ENCODE measurements around the gene RYR3.
A peak's percentile ranks its signal among the peaks of the same experiment; 100 is the strongest.

Gene RYR3

GRCh38 chr15:33662014-33662413 is 351.2 kb downstream of the RYR3 start:
- DNase-seq, result no peak

- DNase-seq, result no peak
Measured at GRCh38 chr15:33664947-33665346, 354.2 kb downstream of the RYR3 start.

GRCh38 chr15:33670567-33670966 is 359.8 kb downstream of the RYR3 start:
- no peak for DNase-seq

- no peak for DNase-seq
Measured at GRCh38 chr15:33671456-33671855, 360.7 kb downstream of the RYR3 start.

GRCh38 chr15:33675246-33675645 is 364.5 kb downstream of the RYR3 start:
- DNase-seq, result no peak

- no peak for DNase-seq
Measured at GRCh38 chr15:33677238-33677830, 366.6 kb downstream of the RYR3 start.

- no peak for DNase-seq
Measured at GRCh38 chr15:33678176-33678575, 367.4 kb downstream of the RYR3 start.

- no peak for DNase-seq
Measured at GRCh38 chr15:33678602-33679001, 367.8 kb downstream of the RYR3 start.

GRCh38 chr15:33679061-33679460 is 368.3 kb downstream of the RYR3 start:
- no peak for DNase-seq

GRCh38 chr15:33680336-33680735 is 369.6 kb downstream of the RYR3 start:
- no peak for DNase-seq

GRCh38 chr15:33693166-33693800 is 382.5 kb downstream of the RYR3 start:
- no peak for DNase-seq

- DNase-seq, result no peak
Measured at GRCh38 chr15:33698126-33698525, 387.4 kb downstream of the RYR3 start.

GRCh38 chr15:33699145-33699544 is 388.4 kb downstream of the RYR3 start:
- DNase-seq, result no peak

GRCh38 chr15:33699691-33700447 is 389.1 kb downstream of the RYR3 start:
- DNase-seq, result no peak

- peak; percentile 56 for DNase-seq
Measured at GRCh38 chr15:33700695-33701303, 390.0 kb downstream of the RYR3 start.

GRCh38 chr15:33701304-33701696 is 390.5 kb downstream of the RYR3 start:
- no peak for DNase-seq

- DNase-seq, result no peak
Measured at GRCh38 chr15:33706173-33706572, 395.4 kb downstream of the RYR3 start.

GRCh38 chr15:33710748-33711147 is 400.0 kb downstream of the RYR3 start:
- no peak for DNase-seq

- no peak for DNase-seq
Measured at GRCh38 chr15:33716025-33716424, 405.3 kb downstream of the RYR3 start.

- DNase-seq, result no peak
Measured at GRCh38 chr15:33720952-33721351, 410.2 kb downstream of the RYR3 start.

- DNase-seq, result no peak
Measured at GRCh38 chr15:33722005-33722672, 411.4 kb downstream of the RYR3 start.

- no peak for DNase-seq
Measured at GRCh38 chr15:33722673-33723015, 411.9 kb downstream of the RYR3 start.

GRCh38 chr15:33724321-33725036 is 413.7 kb downstream of the RYR3 start:
- no peak for DNase-seq
